ENCODE results near the gene APMAP. TPM values are rescaled to one million over a fixed set of nuclear protein-coding genes. Genes with fewer than 3 reads are reported as not detected.

The APMAP gene
- total RNA-seq, 1 experiment from 2014 or later = 82.7 TPM

- no peak overlapping the region for H3K27ac ChIP-seq (ENCODE audit: low read depth, low read length)
- no peaks in the 10 kb centered on the region for H3K79me2 ChIP-seq (ENCODE audit: insufficient read depth, low read length)
- TF ChIP-seq POLR2A (IDR thresholded peaks at IDR 0.05; ENCODE audit: borderline replicate concordance, extremely low read depth, insufficient read depth, insufficient read length) = no peak
- H3K36me3 ChIP-seq (ENCODE audit: control insufficient read depth in 1 of 2, insufficient read depth in 2 of 2, low read length in 2 of 2) = no peaks in the 10 kb centered on the region
- ChIA-PET RAD21 (ENCODE audit: low non-redundant PET in 1 of 2, low total read pairs in 2 of 2, uncharacterized antibody in 2 of 2, unreplicated experiment in 2 of 2) (no interaction called here), CTCF (no interaction called here), POLR2A (no interaction called here)
- DNase-seq (ENCODE audit: low read depth, low spot score) (no peak), ATAC-seq (no peak)
- no peak overlapping the region for H3K9ac ChIP-seq (ENCODE audit: low read length)
- no peaks in the 10 kb centered on the region for H3K4me1 ChIP-seq (ENCODE audit: control insufficient read depth in 1 of 2, insufficient read depth in 2 of 2, low read length in 2 of 2)
- BruUV-seq (replicated peaks) = no TSS peak
- no peak overlapping the region for H2AFZ ChIP-seq (ENCODE audit: low read depth, low read length, poor library complexity, severe bottlenecking)
- no peaks in the 10 kb centered on the region for H4K20me1 ChIP-seq (ENCODE audit: insufficient read depth)
- H3K4me2 ChIP-seq (ENCODE audit: low read length) = no peak overlapping the region
- peaks cover 13% of the 10 kb centered on the region; the same call in 1 of the 2 replicates for H3K27me3 ChIP-seq (ENCODE audit: insufficient read depth, low read length)
- no peaks in the 10 kb centered on the region for H3K9me2 ChIP-seq (ENCODE audit: insufficient read depth)
- intact Hi-C loops (cut with micrococcal nuclease) = loop anchor here (10.0 kb wide), 1 partner anchor 382 kb away; no protein-coding TSS in a partner anchor
- no peaks in the 10 kb centered on the region for H3K9me3 ChIP-seq (ENCODE audit: control insufficient read depth in 1 of 2, insufficient read depth in 1 of 2, low read depth in 1 of 2, low read length in 2 of 2)
- H3K4me3 ChIP-seq (replicated peaks in 1 of 2; ENCODE audit: low read depth in 1 of 2, low read length in 2 of 2) = no peak overlapping the region
Observed at GRCh38 chr20:24916412-24916811, 76.1 kb downstream of the APMAP start.

- Histone ChIP-seq H3K27me3 (ENCODE audit: insufficient read depth, low read length) (peaks cover 18% of the 10 kb centered on the region; the same call in 1 of the 2 replicates), H3K79me2 (ENCODE audit: insufficient read depth, low read length) (no peaks in the 10 kb centered on the region), H3K9me3 (ENCODE audit: control insufficient read depth in 1 of 2, insufficient read depth in 1 of 2, low read depth in 1 of 2, low read length in 2 of 2) (no peaks in the 10 kb centered on the region), H3K9me2 (ENCODE audit: insufficient read depth) (no peaks in the 10 kb centered on the region), H3K4me2 (ENCODE audit: low read length) (no peak overlapping the region), H4K20me1 (ENCODE audit: insufficient read depth) (no peaks in the 10 kb centered on the region), H3K9ac (ENCODE audit: low read length) (no peak overlapping the region), H3K27ac (ENCODE audit: low read depth, low read length) (no peak overlapping the region), H3K4me1 (ENCODE audit: control insufficient read depth in 1 of 2, insufficient read depth in 2 of 2, low read length in 2 of 2) (no peaks in the 10 kb centered on the region), H3K36me3 (ENCODE audit: control insufficient read depth in 1 of 2, insufficient read depth in 2 of 2, low read length in 2 of 2) (no peaks in the 10 kb centered on the region), H3K4me3 (replicated peaks in 1 of 2; ENCODE audit: low read depth in 1 of 2, low read length in 2 of 2) (no peak overlapping the region), H2AFZ (ENCODE audit: low read depth, low read length, poor library complexity, severe bottlenecking) (no peak overlapping the region)
- CTCF ChIA-PET = no interaction called here
- POLR2A ChIA-PET = no interaction called here
- no peak for ATAC-seq
- TF ChIP-seq POLR2A (IDR thresholded peaks at IDR 0.05; ENCODE audit: borderline replicate concordance, extremely low read depth, insufficient read depth, insufficient read length) = no peak
- no peak for TF ChIP-seq SRF (IDR thresholded peaks at IDR 0.05; ENCODE audit: low read depth)
- no peak for TF ChIP-seq ATF3 (IDR thresholded peaks at IDR 0.05)
- no peak for TF ChIP-seq TCF7L2 (IDR thresholded peaks at IDR 0.05; ENCODE audit: borderline replicate concordance, extremely low read depth, insufficient read depth, insufficient read length)
- TF ChIP-seq ZFX (IDR thresholded peaks at IDR 0.05) = no peak
- no peak for DNase-seq (ENCODE audit: low read depth, low spot score)
- RAD21 ChIA-PET (ENCODE audit: low non-redundant PET in 1 of 2, low total read pairs in 2 of 2, uncharacterized antibody in 2 of 2, unreplicated experiment in 2 of 2) = no interaction called here
- no TSS peak for BruUV-seq (replicated peaks)
- intact Hi-C loops (cut with micrococcal nuclease) = loop anchor here (10.0 kb wide), 1 partner anchor 381 kb away; no protein-coding TSS in a partner anchor
Observed at GRCh38 chr20:24915892-24916291, 76.7 kb downstream of the APMAP start.
